ENCODE results near the gene PEX14. TPM values are rescaled to one million over a fixed set of nuclear protein-coding genes. Genes with fewer than 3 reads are reported as not detected.

Gene PEX14
- total RNA-seq, 1 donor from 2014 or later: 31.4 TPM

DNA sequence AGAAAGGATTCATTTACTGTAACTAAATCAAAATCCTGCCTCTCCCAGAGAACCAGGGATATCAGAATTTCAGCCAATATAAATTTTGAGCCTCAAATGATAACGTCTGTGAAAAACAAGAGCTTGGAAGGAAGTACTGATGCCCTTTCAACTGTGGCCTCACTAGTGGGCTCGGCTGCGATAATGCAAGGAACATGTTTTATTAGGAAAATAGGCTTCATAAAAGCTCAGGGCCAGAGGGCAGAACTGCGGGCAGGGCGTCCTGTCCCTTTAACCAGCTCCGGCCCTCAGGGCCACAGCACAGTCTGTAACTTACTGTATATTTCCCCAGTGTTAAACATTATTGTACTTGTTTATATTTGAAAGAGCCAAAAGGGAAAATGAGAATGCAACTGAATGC is 122.0 kb downstream of the PEX14 start:
- Mint-ChIP-seq H3K4me3 (no peak overlapping the region), H3K27me3 (ENCODE audit: low read depth) (no peaks in the 10 kb centered on the region), H3K27ac (no peak overlapping the region), H3K4me1 (peaks cover 18% of the 10 kb centered on the region), H3K36me3 (peaks cover 3% of the 10 kb centered on the region), H3K9me3 (no peaks in the 10 kb centered on the region)
- TF ChIP-seq, protein P1, sequence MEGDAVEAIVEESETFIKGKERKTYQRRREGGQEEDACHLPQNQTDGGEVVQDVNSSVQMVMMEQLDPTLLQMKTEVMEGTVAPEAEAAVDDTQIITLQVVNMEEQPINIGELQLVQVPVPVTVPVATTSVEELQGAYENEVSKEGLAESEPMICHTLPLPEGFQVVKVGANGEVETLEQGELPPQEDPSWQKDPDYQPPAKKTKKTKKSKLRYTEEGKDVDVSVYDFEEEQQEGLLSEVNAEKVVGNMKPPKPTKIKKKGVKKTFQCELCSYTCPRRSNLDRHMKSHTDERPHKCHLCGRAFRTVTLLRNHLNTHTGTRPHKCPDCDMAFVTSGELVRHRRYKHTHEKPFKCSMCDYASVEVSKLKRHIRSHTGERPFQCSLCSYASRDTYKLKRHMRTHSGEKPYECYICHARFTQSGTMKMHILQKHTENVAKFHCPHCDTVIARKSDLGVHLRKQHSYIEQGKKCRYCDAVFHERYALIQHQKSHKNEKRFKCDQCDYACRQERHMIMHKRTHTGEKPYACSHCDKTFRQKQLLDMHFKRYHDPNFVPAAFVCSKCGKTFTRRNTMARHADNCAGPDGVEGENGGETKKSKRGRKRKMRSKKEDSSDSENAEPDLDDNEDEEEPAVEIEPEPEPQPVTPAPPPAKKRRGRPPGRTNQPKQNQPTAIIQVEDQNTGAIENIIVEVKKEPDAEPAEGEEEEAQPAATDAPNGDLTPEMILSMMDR (IDR thresholded peaks at IDR 0.05; ENCODE audit: unreplicated experiment): no peak
- no peak for DNase-seq (ENCODE audit: low spot score in 2 of 2, unreplicated experiment in 2 of 2)

DNA sequence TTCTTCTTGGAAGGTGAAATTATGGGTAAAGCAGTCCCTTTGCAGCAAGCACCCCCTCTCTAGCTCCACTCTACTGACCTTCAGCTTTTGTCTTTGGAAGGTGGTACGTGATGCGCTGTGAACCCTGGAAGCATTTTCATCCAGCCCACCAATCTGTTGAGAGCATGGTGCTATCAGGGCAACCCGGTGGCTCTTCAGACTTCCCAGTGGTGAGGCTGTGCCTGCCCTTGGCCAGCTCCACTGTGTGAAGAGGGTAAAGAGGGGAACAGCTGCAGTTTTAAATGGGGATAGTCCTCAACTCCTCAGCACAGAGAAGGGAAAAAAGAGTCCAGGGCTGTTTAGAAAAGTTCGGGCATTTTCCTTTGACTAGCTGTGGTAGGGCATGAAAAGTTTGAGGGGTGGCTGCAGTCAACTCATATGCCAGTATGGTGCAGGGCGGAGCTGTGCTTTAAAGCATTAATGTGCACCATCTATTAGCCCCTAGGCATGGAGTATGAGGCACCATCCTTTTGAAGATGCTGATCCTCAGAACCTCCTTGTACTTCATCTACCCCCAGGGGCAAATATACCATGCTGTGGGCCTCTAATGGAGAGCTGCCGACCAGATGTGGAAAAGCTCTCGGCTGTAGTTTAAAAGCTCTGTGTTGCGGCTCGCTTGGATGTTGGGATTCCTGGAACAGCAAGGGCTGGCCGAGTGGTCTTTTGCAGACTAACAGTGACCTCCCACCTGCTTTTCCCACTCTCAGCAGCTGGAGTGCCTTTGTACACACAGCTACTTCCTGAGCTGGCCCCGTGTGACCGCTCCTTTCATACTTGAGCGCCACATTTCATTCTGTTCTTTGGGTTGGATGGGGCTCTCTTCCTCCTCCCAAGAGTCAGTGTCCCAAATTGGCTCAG is 123.0 kb downstream of the PEX14 start:
- H3K27ac Mint-ChIP-seq: no peak overlapping the region
- DNase-seq (ENCODE audit: low spot score in 2 of 2, unreplicated experiment in 2 of 2): no peak
- peaks cover 24% of the 10 kb centered on the region for H3K4me1 Mint-ChIP-seq
- H3K4me3 Mint-ChIP-seq: no peak overlapping the region
- TF ChIP-seq, protein P1 (IDR thresholded peaks at IDR 0.05; ENCODE audit: unreplicated experiment): no peak
- H3K36me3 Mint-ChIP-seq: peaks cover 3% of the 10 kb centered on the region
- no peaks in the 10 kb centered on the region for H3K27me3 Mint-ChIP-seq (ENCODE audit: low read depth)
- no peaks in the 10 kb centered on the region for H3K9me3 Mint-ChIP-seq

DNA sequence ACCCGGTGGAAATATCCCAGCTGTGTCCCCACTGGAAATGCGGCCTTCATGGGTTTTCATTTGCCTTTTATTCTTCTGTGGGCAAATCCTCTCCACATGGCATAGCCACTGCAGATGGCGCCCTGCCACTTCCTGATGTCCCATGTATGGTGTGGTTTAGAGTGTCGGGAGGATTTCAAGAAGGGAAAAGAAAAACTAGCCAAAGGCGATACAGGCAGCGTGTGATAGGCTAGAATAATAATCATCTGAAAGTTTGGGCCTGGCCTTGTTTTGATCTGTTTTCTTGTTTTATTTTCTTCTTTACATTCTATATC is 123.6 kb downstream of the PEX14 start:
- TF ChIP-seq, protein P1 (IDR thresholded peaks at IDR 0.05; ENCODE audit: unreplicated experiment): no peak
- H3K27me3 Mint-ChIP-seq (ENCODE audit: low read depth): no peaks in the 10 kb centered on the region
- H3K9me3 Mint-ChIP-seq: no peaks in the 10 kb centered on the region
- H3K36me3 Mint-ChIP-seq: peaks cover 3% of the 10 kb centered on the region
- DNase-seq (ENCODE audit: low spot score in 2 of 2, unreplicated experiment in 2 of 2): no peak
- peaks cover 27% of the 10 kb centered on the region for H3K4me1 Mint-ChIP-seq
- no peak overlapping the region for H3K27ac Mint-ChIP-seq
- no peak overlapping the region for H3K4me3 Mint-ChIP-seq

DNA sequence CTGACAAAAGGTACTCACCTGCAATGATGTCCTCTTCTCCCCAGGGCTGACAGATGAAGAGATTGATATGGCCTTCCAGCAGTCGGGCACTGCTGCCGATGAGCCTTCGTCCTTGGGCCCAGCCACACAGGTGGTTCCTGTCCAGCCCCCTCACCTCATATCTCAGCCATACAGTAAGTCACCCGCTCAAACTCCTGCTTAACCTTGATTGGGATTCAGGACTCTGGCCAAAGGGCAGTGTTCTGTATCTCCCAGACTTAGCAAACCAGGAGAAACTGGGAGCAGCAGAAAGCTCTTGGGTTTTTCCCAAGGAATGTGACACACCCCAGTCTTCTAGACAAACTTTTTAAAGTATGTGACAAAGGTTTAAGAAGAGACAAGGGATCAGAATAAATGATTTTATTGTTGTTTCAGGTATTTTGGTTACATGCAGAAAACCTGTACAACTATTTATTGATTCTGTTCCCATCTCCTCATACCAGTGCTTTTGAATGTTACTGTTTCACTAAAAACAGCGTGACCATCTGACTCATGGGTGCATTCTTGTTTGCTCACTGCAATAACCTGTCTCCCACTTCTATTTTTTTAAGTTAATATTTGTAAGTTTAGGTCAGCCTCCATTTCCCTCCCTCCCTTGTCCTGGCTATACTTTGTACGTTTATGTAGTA is 124.6 kb downstream of the PEX14 start:
- peak overlapping the region; percentile 75 for H3K27ac Mint-ChIP-seq
- no peak overlapping the region for H3K4me3 Mint-ChIP-seq
- H3K4me1 Mint-ChIP-seq: peaks cover 27% of the 10 kb centered on the region
- peaks cover 3% of the 10 kb centered on the region for H3K36me3 Mint-ChIP-seq
- no peak for DNase-seq (ENCODE audit: low spot score in 2 of 2, unreplicated experiment in 2 of 2)
- TF ChIP-seq, protein P1 (IDR thresholded peaks at IDR 0.05; ENCODE audit: unreplicated experiment): no peak
- peaks cover 4% of the 10 kb centered on the region for H3K27me3 Mint-ChIP-seq (ENCODE audit: low read depth)
- H3K9me3 Mint-ChIP-seq: no peaks in the 10 kb centered on the region

DNA sequence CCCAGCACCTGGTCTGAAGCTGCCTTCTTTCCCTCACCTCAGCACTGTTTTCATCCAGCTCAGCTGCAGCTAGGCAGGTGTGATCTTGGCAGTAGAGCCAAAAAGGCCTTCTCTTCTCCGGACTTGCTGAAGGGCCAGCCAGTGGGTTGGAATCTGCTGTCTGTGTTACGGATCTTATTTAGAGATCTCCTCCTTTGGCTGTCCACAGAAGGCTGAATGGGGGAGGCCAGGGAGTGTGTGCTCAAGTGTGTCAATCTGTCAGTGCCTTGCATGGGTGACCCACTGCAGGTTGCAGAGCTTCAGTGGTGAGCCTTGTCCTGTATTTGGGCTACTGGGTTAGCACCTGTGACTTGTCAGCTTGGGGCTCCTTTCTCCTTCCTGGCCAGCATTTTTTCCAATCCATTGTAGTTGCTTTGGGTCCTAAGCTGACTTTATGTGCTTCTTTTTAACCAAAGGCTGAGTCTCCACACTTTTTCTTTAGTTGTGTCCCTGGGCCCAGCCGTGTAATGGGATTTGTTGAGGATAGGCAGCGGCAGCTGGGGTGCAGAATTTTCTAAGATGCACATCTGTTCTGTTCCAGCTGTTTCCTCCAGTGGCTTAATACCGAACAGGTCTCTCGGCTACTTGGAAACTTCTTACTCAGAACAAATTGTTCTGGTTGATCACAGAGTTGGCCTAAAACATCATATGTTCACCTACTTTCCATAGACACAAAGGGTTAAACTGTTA is 126.8 kb downstream of the PEX14 start:
- Mint-ChIP-seq H3K9me3 (no peaks in the 10 kb centered on the region), H3K27me3 (ENCODE audit: low read depth) (peaks cover 14% of the 10 kb centered on the region), H3K27ac (no peak overlapping the region), H3K4me3 (no peak overlapping the region), H3K4me1 (peaks cover 27% of the 10 kb centered on the region), H3K36me3 (peaks cover 11% of the 10 kb centered on the region)
- TF ChIP-seq, protein P1 (IDR thresholded peaks at IDR 0.05; ENCODE audit: unreplicated experiment): no peak
- DNase-seq (ENCODE audit: low spot score in 2 of 2, unreplicated experiment in 2 of 2): no peak

All from mesothelial cell of epicardium (in vitro differentiated cells).